GM18858 (cell line): ENCODE data around the gene ADAM22.
A peak's percentile ranks its signal among the peaks of the same experiment; 100 is the strongest.

Experiments
- ATAC-seq: cut with Tn5 transposase; IDR thresholded peaks from one replicate; pipeline ENCODE4 v1.9.1; 2021; ENCODE audit not compliant: unreplicated experiment

The ADAM22 gene

GRCh38 chr7:88104732-88105131 lies 170.7 kb downstream of the ADAM22 start:
- ATAC-seq: no peak

- ATAC-seq: no peak
Measured at GRCh38 chr7:88105231-88105630, 171.2 kb downstream of the ADAM22 start.

GRCh38 chr7:88106434-88106833 lies 172.4 kb downstream of the ADAM22 start:
- no peak for ATAC-seq

- no peak for ATAC-seq
Measured at GRCh38 chr7:88109612-88110011, 175.6 kb downstream of the ADAM22 start.

- peak; percentile 63 for ATAC-seq
Measured at GRCh38 chr7:88111140-88111743, 177.2 kb downstream of the ADAM22 start.

GRCh38 chr7:88111954-88112471 lies 178.0 kb downstream of the ADAM22 start:
- ATAC-seq: no peak

GRCh38 chr7:88115258-88115796 lies 181.3 kb downstream of the ADAM22 start:
- no peak for ATAC-seq

GRCh38 chr7:88115816-88116215 lies 181.8 kb downstream of the ADAM22 start:
- ATAC-seq: no peak

GRCh38 chr7:88116235-88116795 lies 182.3 kb downstream of the ADAM22 start:
- no peak for ATAC-seq

- ATAC-seq: no peak
Measured at GRCh38 chr7:88117325-88117724, 183.3 kb downstream of the ADAM22 start.

- no peak for ATAC-seq
Measured at GRCh38 chr7:88121335-88121734, 187.3 kb downstream of the ADAM22 start.

GRCh38 chr7:88127637-88128290 lies 193.7 kb downstream of the ADAM22 start:
- ATAC-seq: no peak

- ATAC-seq: peak; percentile 89
Measured at GRCh38 chr7:88132725-88133124, 198.7 kb downstream of the ADAM22 start.

GRCh38 chr7:88140947-88141346 lies 206.9 kb downstream of the ADAM22 start:
- ATAC-seq: no peak

- no peak for ATAC-seq
Measured at GRCh38 chr7:88141479-88141878, 207.4 kb downstream of the ADAM22 start.

- ATAC-seq: no peak
Measured at GRCh38 chr7:88141953-88142352, 207.9 kb downstream of the ADAM22 start.

- ATAC-seq: no peak
Measured at GRCh38 chr7:88146616-88147015, 212.6 kb downstream of the ADAM22 start.

GRCh38 chr7:88147341-88147740 lies 213.3 kb downstream of the ADAM22 start:
- ATAC-seq: no peak

- ATAC-seq: no peak
Measured at GRCh38 chr7:88147949-88148348, 213.9 kb downstream of the ADAM22 start.

GRCh38 chr7:88150033-88150432 lies 216.0 kb downstream of the ADAM22 start:
- ATAC-seq: no peak

GRCh38 chr7:88151119-88151790 lies 217.2 kb downstream of the ADAM22 start:
- ATAC-seq: no peak
